Stomach (tissue), 4 donors: ENCODE measurements around the gene RBM38.

Experiments
- POLR2A ChIP-seq, 4 donors: fragments of 450-650 bp; IDR thresholded peaks; one replicate each; pipeline ENCODE4 v1.6.1; 2016; ENCODE audit warnings: antibody characterized with exemption in 4 of 4, control low read depth in 2 of 4, mild to moderate bottlenecking in 1 of 4, moderate library complexity in 1 of 4
- POLR2AphosphoS5 ChIP-seq, 3 donors: sonication (generic); formaldehyde crosslinking; IDR thresholded peaks; one replicate each; pipeline ENCODE4 v1.6.1; 2016; ENCODE audit warnings: antibody characterized with exemption in 3 of 3

GRCh38 chr20:57402206-57403125 lies 11.3 kb downstream of the RBM38 start:
- TF ChIP-seq POLR2AphosphoS5 (IDR thresholded peaks at IDR 0.05), result no peak
- no peak for TF ChIP-seq POLR2A (IDR thresholded peaks at IDR 0.05)
